HepG2 (cell line): ENCODE data around the gene SELENOW. TPM values are rescaled to one million over a fixed set of nuclear protein-coding genes. Genes with fewer than 3 reads are reported as not detected.

ENCODE experiments used
- AKAP8 ChIP-seq: sonication (generic); formaldehyde crosslinking; IDR thresholded peaks from 2 replicates; pipeline ENCODE4 v1.5.1; 2020; ENCODE audit warnings: mild to moderate bottlenecking, missing genetic modification reagents
- ARID3A ChIP-seq: IDR thresholded peaks from 2 replicates; pipeline ENCODE4 v1.6.1; 2012; ENCODE audit warnings: low read depth, low read length, improper control_type of control experiment
- EHMT2 ChIP-seq: fragments of 200-600 bp; sonication (generic); IDR thresholded peaks from 2 replicates; pipeline ENCODE4 v1.7.0; 2017; ENCODE audit warnings: antibody characterized with exemption, low read depth, low read length, borderline replicate concordance
- ELF3 ChIP-seq: IDR thresholded peaks from 2 replicates; pipeline ENCODE4 v1.6.1; 2016; ENCODE audit warnings: missing genetic modification reagents, missing compliant biosample characterization
- ESRRA ChIP-seq: sonication (generic); formaldehyde crosslinking; IDR thresholded peaks from 2 replicates; pipeline ENCODE4 v1.5.1; 2020; ENCODE audit warnings: mild to moderate bottlenecking, low read depth, missing genetic modification reagents
- FOXK2 ChIP-seq: fragments of 450-650 bp; IDR thresholded peaks from 2 replicates; pipeline ENCODE4 v1.6.1; 2016
- HIVEP1 ChIP-seq: sonication (generic); formaldehyde crosslinking; IDR thresholded peaks from 2 replicates; pipeline ENCODE4 v1.4.0; 2020; ENCODE audit warnings: mild to moderate bottlenecking, missing genetic modification reagents
- JUN ChIP-seq: sonication (generic); formaldehyde crosslinking; IDR thresholded peaks from 2 replicates; pipeline ENCODE4 v1.4.0; 2020; ENCODE audit warnings: mild to moderate bottlenecking, missing genetic modification reagents
- LCORL ChIP-seq, 2 experiments: fragments of 450-650 bp in 1 of 2; sonication (generic) in 1 of 2; formaldehyde crosslinking in 1 of 2; IDR thresholded peaks; 2 replicates each; pipeline versions ENCODE4 v1.5.0 to v1.6.1; 2017 to 2020; ENCODE audit warnings: antibody characterized with exemption in 1 of 2, missing genetic modification reagents in 1 of 2
- RFX1 ChIP-seq: fragments of 450-650 bp; IDR thresholded peaks from 2 replicates; pipeline ENCODE4 v1.6.1; 2017
- RFX3 ChIP-seq: IDR thresholded peaks from 2 replicates; pipeline ENCODE4 v1.6.1; 2016; ENCODE audit warnings: missing biosample characterization, missing genetic modification reagents
- SAP130 ChIP-seq: IDR thresholded peaks from 2 replicates; pipeline ENCODE4 v1.6.1; 2016; ENCODE audit warnings: low read depth
- SNAPC4 ChIP-seq: sonication (generic); formaldehyde crosslinking; IDR thresholded peaks from 2 replicates; pipeline ENCODE4 v1.4.0; 2020; ENCODE audit warnings: mild to moderate bottlenecking, missing genetic modification reagents
- SOX13 ChIP-seq, 3 experiments: fragments of 450-650 bp in 1 of 3; sonication (generic) in 1 of 3; formaldehyde crosslinking in 1 of 3; IDR thresholded peaks in 2 of 3; conservative IDR thresholded peaks in 1 of 3; 2 replicates each; pipeline versions ENCODE4 v1.5.0 to v1.6.1; 2016 to 2020; ENCODE audit warnings: antibody characterized with exemption in 1 of 3, mild to moderate bottlenecking in 1 of 3, missing compliant biosample characterization in 1 of 3, missing genetic modification reagents in 1 of 3, moderate library complexity in 1 of 3
- TOE1 ChIP-seq: sonication (generic); formaldehyde crosslinking; IDR thresholded peaks from 2 replicates; pipeline ENCODE4 v1.4.0; 2020; ENCODE audit warnings: mild to moderate bottlenecking, missing genetic modification reagents
- ZNF24 ChIP-seq: fragments of 450-650 bp; IDR thresholded peaks from 2 replicates; pipeline ENCODE4 v1.6.1; 2017; ENCODE audit warnings: antibody characterized with exemption, mild to moderate bottlenecking
- ZNF362 ChIP-seq: sonication (generic); formaldehyde crosslinking; IDR thresholded peaks from 2 replicates; pipeline ENCODE4 v1.4.0; 2020; ENCODE audit warnings: missing genetic modification reagents, mild to moderate bottlenecking, borderline replicate concordance
- ZNF576 ChIP-seq: sonication (generic); formaldehyde crosslinking; IDR thresholded peaks from 2 replicates; pipeline ENCODE4 v1.4.0; 2020; ENCODE audit warnings: mild to moderate bottlenecking, missing genetic modification reagents
- ZNF816 ChIP-seq: sonication (generic); formaldehyde crosslinking; IDR thresholded peaks from 2 replicates; pipeline ENCODE4 v1.8.0; 2022; ENCODE audit warnings: missing genetic modification reagents, mild to moderate bottlenecking, borderline replicate concordance
- polyA plus RNA-seq, 8 experiments: library from polyadenylated mRNA; depleted of rRNA in 3 of 8; stranded (reverse) in 7 of 8; unstranded in 1 of 8; fragments of >200 nt; fragmentation: Illumina TruSeq in 4 of 8; extraction: Trizol in 4 of 8; gene quantifications; 2 replicates each; pipeline versions ENCODE4 v1.2.1 to v1.2.3, GENCODE V29; 2011 to 2016; ENCODE audit warnings: low read depth in 4 of 8, missing spikeins in 1 of 8, mixed read lengths in 1 of 8; ENCODE audit not compliant: insufficient read depth in 1 of 8
- total RNA-seq, 5 experiments: library from RNA; depleted of rRNA; stranded (reverse); fragments of >200 nt; fragmentation: Illumina TruSeq; extraction: Trizol; gene quantifications; 2 replicates each; pipeline ENCODE4 v1.2.3, GENCODE V29; 2016; ENCODE audit warnings: low read depth in 1 of 5

The SELENOW gene
- total and polyA plus RNA-seq, 2 of the 13 experiments (the other 11 are each of a cell fraction or from before 2014, with no cell fraction given): 50.3 to 64.7 TPM

- TF ChIP-seq SNAPC4: no peak
- no peak for TF ChIP-seq JUN (CRISPR knock-in tag)
- peak; percentile 80 for TF ChIP-seq ARID3A
- no peak for TF ChIP-seq ZNF24
- TF ChIP-seq ZNF576 (CRISPR knock-in tag): no peak
- TF ChIP-seq LCORL (IDR thresholded peaks at IDR 0.05): no peak
- 0 out of 2 replicates have a peak, but pooled peaks have one; percentile 32 for TF ChIP-seq LCORL (CRISPR knock-in tag; IDR thresholded peaks at IDR 0.05)
- TF ChIP-seq HIVEP1 (CRISPR knock-in tag): no peak
- TF ChIP-seq SOX13 (IDR thresholded peaks at IDR 0.05): no peak
- TF ChIP-seq SOX13 (CRISPR knock-in tag; conservative IDR thresholded peaks at IDR 0.05 in 1 of 2, IDR thresholded peaks at IDR 0.05 in 1 of 2): peak in 1 of 2 experiments; percentile 14; a peak in 1 of 4 replicates
- 0 out of 2 replicates have a peak, but pooled peaks have one; percentile 15 for TF ChIP-seq FOXK2
- TF ChIP-seq TOE1 (CRISPR knock-in tag): no peak
- TF ChIP-seq SAP130 (CRISPR knock-in tag): peak; percentile 54
- no peak for TF ChIP-seq ESRRA (CRISPR knock-in tag)
- TF ChIP-seq ZNF362 (CRISPR knock-in tag): 0 out of 2 replicates have a peak, but pooled peaks have one; percentile 15
- TF ChIP-seq RFX1: peak; percentile 84
- TF ChIP-seq ELF3 (CRISPR knock-in tag): peak; percentile 66
- TF ChIP-seq RFX3 (CRISPR knock-in tag): peak; percentile 60
- TF ChIP-seq AKAP8 (CRISPR knock-in tag): no peak
- TF ChIP-seq EHMT2: 0 out of 2 replicates have a peak, but pooled peaks have one; percentile 41
- no peak for TF ChIP-seq ZNF816 (CRISPR knock-in tag)
Observed at GRCh38 chr19:47776568-47776967, 1.9 kb upstream of the SELENOW start (continued).
